Measurements from ENCODE around the gene EVA1A. TPM values are rescaled to one million over a fixed set of nuclear protein-coding genes. Genes with fewer than 3 reads are reported as not detected.

Gene EVA1A
- total RNA-seq, 1 donor from 2014 or later, result not detected

DNA sequence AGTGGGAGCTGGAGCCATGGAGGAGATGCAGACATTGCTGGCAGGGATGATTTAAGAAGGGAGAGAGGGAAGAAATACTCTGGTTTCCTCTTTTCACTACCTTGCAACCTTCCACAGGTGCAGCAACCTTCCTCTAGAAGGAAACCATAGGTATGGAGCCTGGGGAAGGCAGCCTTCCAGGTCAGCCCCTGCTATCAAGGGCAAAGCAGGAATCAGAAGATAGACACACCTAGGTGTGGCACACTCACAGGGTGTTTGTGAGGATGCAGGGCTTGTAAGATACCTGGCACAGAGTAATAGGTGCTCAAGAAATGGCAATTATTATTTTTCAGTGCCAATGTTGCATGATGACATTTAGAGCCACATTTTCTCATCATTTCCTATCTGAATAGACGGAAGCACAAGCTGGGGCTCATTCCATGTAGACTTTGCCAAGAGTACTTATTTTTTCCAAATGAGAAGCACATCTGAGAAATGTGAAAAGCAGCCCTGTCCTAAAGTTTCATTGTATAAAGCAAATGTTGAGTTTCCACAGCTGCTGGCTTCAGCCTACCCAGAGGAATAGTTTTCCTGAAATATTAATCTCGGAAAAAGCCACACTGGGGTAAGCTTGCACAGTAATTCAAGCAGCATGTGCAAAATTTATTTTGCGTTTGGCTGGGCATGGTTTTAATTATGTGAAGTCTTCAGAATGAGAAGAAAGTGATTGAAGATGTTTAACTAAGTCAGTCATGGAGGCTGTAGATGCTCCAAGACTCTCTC, 20.6 kb downstream of the EVA1A start:
- DNase-seq (ENCODE audit: low spot score), result no peak
- H3K4me1 Mint-ChIP-seq (ENCODE audit: low read depth), result no peaks in the 10 kb centered on the region
- H3K27me3 Mint-ChIP-seq (ENCODE audit: insufficient read depth), result peaks cover 4% of the 10 kb centered on the region
- no peaks in the 10 kb centered on the region for H3K9me3 Mint-ChIP-seq
- intact Hi-C loops (cut with micrococcal nuclease), result no loop called here
- no peak overlapping the region for H3K4me3 Mint-ChIP-seq
- H3K27ac Mint-ChIP-seq, result no peak overlapping the region
- H3K36me3 Mint-ChIP-seq (ENCODE audit: low read depth), result no peaks in the 10 kb centered on the region

DNA sequence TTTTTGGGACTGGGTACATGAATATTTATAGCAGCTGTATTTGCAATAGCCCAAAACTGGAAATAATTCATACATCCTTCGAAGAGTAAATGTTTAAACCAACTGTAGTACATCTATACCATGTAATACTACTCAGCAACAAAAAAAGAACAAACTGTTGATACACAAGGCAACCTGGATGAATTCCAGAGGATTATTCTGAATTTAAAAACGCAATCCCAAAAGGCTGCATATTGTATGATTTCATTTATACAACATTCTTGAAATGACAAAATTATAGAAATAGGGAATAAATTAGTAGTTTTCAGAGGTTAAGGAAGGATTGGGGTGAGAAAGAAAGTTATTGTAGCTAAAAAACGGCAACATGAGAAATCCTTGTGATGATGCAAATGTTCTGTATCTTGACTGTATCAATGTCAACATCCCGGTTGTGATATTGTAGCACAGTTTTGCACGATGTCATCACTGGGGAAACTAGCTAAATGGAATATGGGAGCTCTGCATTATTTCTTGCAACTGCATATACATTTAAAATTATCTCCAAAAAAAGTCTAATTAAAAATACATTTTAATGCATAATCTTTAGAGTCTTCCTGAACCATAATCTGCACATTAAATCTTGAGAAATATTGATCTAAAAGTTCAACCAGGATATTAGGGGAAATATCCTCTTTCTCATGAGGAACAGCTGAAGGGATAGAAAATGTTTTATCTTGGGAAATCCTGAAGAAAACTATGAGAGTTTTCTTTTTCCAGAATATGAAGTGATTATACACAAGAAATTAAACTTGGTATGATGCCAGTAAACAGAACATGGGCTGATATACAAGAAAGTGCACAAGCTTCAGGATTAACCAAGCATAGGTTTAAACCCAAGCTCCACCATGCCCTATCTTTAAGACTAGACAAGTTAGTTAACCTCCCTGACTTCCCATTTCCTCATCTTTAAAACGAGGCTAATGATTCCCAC, 21.9 kb downstream of the EVA1A start:
- Mint-ChIP-seq H3K9me3 (no peaks in the 10 kb centered on the region), H3K4me1 (ENCODE audit: low read depth) (no peaks in the 10 kb centered on the region), H3K36me3 (ENCODE audit: low read depth) (no peaks in the 10 kb centered on the region), H3K4me3 (no peak overlapping the region), H3K27ac (no peak overlapping the region), H3K27me3 (ENCODE audit: insufficient read depth) (peaks cover 5% of the 10 kb centered on the region)
- no peak for DNase-seq (ENCODE audit: low spot score)
- intact Hi-C loops (cut with micrococcal nuclease), result no loop called here

DNA sequence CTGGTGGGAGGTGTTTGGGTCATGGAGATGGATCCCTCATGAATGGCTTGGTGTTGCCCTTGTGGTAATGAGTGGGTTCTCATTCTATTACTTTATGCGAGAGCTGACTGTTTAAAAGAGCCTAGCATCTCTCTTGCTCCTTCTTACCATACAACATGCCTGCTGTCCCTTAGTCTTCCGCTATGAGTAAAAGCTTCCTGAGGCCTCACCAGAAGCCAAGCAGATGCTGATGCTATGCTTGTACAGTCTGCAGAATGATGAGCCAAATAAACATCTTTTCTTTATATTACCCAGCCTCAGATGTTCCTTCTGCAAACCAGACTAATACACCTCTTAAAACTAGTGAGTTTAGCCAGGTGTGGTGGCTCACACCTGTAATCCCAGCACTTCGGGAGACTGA, 23.1 kb downstream of the EVA1A start:
- Mint-ChIP-seq H3K4me3 (no peak overlapping the region), H3K9me3 (no peaks in the 10 kb centered on the region), H3K27me3 (ENCODE audit: insufficient read depth) (peaks cover 5% of the 10 kb centered on the region), H3K4me1 (ENCODE audit: low read depth) (no peaks in the 10 kb centered on the region), H3K36me3 (ENCODE audit: low read depth) (no peaks in the 10 kb centered on the region), H3K27ac (no peak overlapping the region)
- intact Hi-C loops (cut with micrococcal nuclease), result no loop called here
- DNase-seq (ENCODE audit: low spot score), result no peak

DNA sequence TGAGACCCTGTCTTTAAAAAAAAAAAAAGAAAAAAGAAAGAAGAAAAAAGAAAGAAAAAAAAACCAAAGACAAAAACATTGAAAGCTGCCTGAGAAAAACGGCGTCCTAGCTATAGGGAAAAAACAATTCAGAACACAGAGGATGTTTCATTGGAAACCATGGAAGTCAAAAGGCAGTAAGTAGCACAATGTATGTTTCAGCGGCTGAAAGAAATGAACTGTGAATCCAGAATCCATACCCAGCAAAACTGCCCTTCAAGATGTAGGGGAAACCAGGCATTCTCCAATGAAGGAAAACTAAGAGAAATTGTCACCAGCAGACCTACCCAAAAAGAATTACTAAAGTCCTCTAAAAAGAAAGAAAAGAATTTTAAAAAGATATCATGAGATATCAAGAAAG, 27.6 kb downstream of the EVA1A start:
- Mint-ChIP-seq H3K27me3 (ENCODE audit: insufficient read depth) (peaks cover 15% of the 10 kb centered on the region), H3K9me3 (no peaks in the 10 kb centered on the region), H3K4me3 (no peak overlapping the region), H3K4me1 (ENCODE audit: low read depth) (no peaks in the 10 kb centered on the region), H3K36me3 (ENCODE audit: low read depth) (no peaks in the 10 kb centered on the region), H3K27ac (no peak overlapping the region)
- DNase-seq (ENCODE audit: low spot score), result no peak
- intact Hi-C loops (cut with micrococcal nuclease), result no loop called here

DNA sequence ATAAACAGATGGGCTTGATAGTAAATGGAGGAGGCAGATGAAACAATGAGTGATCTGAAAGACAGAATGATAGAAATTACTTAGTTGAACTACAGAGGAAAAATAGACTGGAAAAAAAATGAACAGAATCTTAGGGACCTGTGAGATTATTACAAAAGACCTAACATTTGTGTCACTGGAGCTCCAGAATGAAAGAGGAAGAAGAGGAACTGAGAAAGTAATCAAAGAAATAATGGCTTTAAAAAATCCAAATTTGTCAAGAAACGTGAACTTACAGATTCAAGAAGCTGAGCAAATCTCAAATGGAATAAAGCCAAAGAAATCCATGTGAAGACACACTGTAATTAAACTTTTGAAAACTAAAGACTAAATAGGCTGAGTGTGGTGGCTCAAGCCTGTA, 28.3 kb downstream of the EVA1A start:
- H3K36me3 Mint-ChIP-seq (ENCODE audit: low read depth), result no peaks in the 10 kb centered on the region
- intact Hi-C loops (cut with micrococcal nuclease), result no loop called here

DNA sequence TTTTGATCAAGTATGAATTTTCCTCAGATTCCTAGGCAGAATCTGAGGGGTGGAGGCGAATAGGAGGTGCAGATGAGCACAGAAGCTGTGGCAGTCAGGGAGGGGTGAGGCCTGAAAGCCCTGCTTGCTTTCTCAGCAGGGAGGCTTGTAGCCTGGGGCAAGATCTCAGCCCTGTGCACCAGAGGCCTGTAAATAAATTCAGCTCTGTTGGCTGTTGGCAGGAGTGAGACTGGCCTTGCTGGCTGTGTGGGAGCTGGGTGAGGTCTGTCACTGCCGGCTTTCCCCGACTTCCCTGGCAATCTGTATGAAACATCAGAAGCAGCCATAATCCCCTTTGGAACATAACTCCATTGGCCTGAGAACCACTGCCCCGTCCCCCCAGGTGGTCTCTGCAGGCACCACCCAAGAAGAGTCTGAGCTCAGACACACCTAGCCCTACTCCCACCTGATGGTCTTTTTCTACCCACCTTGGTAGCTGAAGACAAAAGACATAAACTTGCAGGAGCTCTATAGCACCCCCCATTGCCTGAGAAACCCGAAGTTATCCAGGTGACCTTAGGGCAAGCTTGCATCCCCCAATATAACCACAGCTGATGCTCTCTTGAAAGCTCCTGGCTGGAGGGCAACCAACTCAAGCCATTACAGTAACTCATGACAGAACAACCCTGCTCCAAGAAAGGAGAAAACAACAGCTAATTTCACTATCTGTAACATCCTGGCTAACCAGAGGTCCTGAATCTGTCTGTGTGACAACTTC, 32.3 kb downstream of the EVA1A start:
- Mint-ChIP-seq H3K4me3 (no peak overlapping the region), H3K36me3 (ENCODE audit: low read depth) (no peaks in the 10 kb centered on the region), H3K4me1 (ENCODE audit: low read depth) (no peaks in the 10 kb centered on the region), H3K9me3 (no peaks in the 10 kb centered on the region), H3K27me3 (ENCODE audit: insufficient read depth) (peaks cover 10% of the 10 kb centered on the region), H3K27ac (no peak overlapping the region)
- intact Hi-C loops (cut with micrococcal nuclease), result no loop called here
- DNase-seq (ENCODE audit: low spot score), result no peak

More for the DNA sequence above, 28.3 kb downstream of the EVA1A start:
- Mint-ChIP-seq H3K27ac (no peak overlapping the region), H3K4me3 (no peak overlapping the region), H3K4me1 (ENCODE audit: low read depth) (no peaks in the 10 kb centered on the region), H3K27me3 (ENCODE audit: insufficient read depth) (peaks cover 15% of the 10 kb centered on the region), H3K9me3 (no peaks in the 10 kb centered on the region)
- DNase-seq (ENCODE audit: low spot score), result no peak

DNA sequence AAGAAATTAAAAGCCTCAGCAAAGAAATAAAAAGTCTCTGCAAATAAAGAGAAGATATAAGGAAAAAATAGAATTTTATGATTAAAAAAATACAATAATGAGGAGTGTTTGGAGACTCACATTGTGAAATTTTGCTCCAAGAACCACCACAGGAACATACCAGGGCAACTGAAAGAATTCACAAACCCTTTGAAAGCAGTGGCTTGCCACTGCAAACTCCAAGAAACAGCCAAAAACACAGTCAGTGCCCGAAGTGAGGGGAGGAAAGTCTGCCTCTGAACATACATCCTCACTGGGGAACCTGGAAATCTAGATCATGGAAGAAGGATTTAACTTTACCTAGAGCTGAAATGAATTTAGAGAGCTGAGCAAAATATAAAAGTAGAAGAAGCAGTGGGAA, 33.1 kb downstream of the EVA1A start:
- Mint-ChIP-seq H3K4me1 (ENCODE audit: low read depth) (no peaks in the 10 kb centered on the region), H3K9me3 (no peaks in the 10 kb centered on the region), H3K4me3 (no peak overlapping the region), H3K27me3 (ENCODE audit: insufficient read depth) (peaks cover 10% of the 10 kb centered on the region), H3K27ac (no peak overlapping the region), H3K36me3 (ENCODE audit: low read depth) (no peaks in the 10 kb centered on the region)
- intact Hi-C loops (cut with micrococcal nuclease), result no loop called here
- DNase-seq (ENCODE audit: low spot score), result no peak

DNA sequence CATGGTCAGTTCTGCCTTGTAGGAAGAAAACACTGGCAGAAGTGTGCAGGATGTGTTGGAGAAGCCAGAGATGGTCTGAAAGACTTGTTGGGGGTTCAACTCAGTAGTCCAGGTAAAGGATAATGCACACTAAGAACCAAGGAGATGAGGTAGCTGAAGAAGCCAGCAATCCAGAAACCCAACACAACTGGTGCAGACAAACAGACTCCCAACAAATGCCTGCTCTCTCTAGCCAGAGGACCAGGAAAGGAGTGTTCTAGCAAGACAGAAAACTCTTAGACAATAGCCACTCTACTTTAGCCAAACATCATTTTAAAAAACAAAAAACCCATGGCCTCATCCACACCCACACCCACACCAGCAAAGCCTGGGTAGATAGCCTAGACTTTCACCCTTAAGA, 33.9 kb downstream of the EVA1A start:
- Mint-ChIP-seq H3K27me3 (ENCODE audit: insufficient read depth) (peaks cover 7% of the 10 kb centered on the region), H3K4me3 (no peak overlapping the region), H3K27ac (no peak overlapping the region), H3K4me1 (ENCODE audit: low read depth) (no peaks in the 10 kb centered on the region), H3K9me3 (no peaks in the 10 kb centered on the region), H3K36me3 (ENCODE audit: low read depth) (no peaks in the 10 kb centered on the region)
- intact Hi-C loops (cut with micrococcal nuclease), result no loop called here
- no peak for DNase-seq (ENCODE audit: low spot score)

DNA sequence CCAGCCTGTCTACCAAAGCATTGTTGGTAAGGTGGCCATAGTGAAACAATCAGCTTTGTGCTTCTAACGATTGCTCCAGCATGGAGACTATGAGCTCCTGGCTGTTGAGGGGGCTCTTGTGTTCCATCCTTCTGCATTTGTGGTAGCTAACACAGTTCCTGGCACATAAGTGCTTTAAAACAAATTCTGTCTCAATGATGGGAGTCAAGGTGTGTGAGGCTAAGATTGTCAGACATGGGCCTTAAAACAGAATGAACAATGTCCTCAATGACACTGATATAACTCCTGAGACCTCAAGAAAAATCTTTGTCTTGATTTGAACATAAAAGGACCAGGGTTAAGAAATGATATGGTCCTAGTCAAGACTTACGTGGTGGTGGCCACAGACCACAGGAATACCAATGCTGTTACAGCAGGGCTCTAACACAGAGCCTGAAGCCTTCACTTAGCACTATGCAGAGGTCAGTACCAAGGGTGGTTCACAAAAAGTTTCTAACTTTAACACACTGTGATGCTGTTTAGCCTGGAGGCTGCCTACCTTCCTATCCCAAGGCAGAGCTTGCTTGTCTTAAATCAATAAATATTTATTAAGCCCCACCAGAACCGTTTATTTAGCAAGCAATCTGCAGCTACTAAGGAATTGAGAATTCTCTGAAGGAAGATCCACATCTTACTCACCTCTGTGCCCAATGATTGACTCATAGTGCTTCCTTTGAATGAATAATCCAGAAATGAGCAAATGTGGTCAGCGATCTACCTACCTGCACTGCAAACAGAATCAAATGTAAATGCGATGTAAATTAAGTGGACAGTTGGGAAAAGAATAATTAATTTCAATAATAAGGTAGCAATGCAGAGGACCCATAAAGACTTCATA, 35.1 kb downstream of the EVA1A start:
- DNase-seq (ENCODE audit: low spot score), result no peak
- no peaks in the 10 kb centered on the region for H3K9me3 Mint-ChIP-seq
- H3K4me1 Mint-ChIP-seq (ENCODE audit: low read depth), result no peaks in the 10 kb centered on the region
- H3K36me3 Mint-ChIP-seq (ENCODE audit: low read depth), result no peaks in the 10 kb centered on the region
- peaks cover 5% of the 10 kb centered on the region for H3K27me3 Mint-ChIP-seq (ENCODE audit: insufficient read depth)
- no peak overlapping the region for H3K4me3 Mint-ChIP-seq
- intact Hi-C loops (cut with micrococcal nuclease), result no loop called here
- H3K27ac Mint-ChIP-seq, result no peak overlapping the region

DNA sequence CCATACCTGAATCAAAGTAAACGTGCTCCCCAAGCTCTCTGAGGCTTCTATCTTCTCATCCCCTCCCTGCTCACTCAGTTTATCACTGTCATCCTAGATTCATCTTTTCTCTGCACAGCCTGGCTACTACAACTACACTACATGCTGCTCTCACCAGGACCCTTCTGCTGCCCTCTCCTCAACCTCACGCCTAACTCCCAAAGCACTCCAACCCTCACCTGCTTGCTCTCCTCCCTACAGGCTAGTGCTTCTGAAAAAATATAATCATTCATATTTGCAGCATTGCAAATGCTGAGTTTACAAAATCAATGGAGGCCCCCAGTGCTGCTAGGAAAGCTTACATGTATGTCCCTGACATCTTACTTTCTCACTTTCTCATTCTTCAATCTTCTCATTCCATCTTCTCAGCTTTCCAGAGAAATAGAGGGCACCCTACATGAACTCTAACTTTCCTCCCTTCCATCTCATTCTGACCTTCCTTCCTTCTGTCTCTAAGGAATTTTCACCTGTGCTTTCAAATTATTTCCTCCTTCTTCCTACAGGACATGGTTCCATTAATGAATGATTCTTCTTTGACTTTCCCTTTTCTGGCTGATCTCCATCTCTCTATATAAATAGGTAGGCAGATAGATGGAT, 36.3 kb downstream of the EVA1A start:
- DNase-seq (ENCODE audit: low spot score), result no peak
- no peaks in the 10 kb centered on the region for H3K4me1 Mint-ChIP-seq (ENCODE audit: low read depth)
- peaks cover 5% of the 10 kb centered on the region for H3K27me3 Mint-ChIP-seq (ENCODE audit: insufficient read depth)
- intact Hi-C loops (cut with micrococcal nuclease), result no loop called here
- H3K27ac Mint-ChIP-seq, result no peak overlapping the region
- no peaks in the 10 kb centered on the region for H3K9me3 Mint-ChIP-seq
- no peak overlapping the region for H3K4me3 Mint-ChIP-seq
- H3K36me3 Mint-ChIP-seq (ENCODE audit: low read depth), result no peaks in the 10 kb centered on the region

DNA sequence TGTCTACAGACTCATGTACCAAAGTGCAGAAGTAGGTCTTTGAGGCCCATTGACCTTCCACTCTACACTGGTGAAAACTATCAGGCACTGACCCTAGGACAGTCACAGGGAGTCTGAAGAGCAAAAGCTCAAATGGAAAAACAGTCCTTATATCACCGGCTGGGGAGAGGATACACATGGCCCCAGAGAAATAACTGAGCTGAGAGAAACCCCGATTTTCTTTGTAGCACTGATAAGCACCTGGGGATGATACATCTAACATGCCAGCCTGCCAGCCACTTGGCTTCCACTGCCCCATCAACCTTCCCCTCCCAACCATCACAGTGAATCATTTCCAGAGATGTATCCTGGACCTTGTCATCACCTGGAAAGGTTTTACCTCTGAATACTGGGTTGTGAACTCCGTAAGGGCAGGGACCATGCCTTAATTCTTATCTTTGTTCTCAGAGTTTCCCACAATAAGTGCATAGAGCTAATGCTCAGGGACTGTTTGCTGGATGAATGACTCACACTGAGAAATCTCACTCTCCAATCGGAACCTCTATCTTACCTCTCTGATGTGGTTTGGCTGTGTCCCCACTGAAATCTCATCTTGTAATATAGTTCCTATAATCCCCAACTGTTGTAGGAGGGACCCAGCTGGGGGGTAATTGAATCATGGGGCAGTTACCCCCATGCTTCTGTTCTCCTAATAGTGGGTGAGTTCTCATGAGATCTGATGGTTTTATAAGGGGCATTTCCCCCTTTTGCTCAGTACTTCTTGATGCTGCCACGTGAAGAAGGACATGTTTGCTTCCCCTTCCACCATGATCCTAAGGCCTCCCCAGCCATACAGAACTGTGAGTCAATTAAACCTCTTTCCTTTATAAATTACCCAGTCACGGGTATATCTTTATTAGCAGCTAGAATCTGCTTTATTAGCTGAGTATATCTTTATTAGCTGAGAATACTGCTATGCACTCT, 37.1 kb downstream of the EVA1A start:
- peaks cover 2% of the 10 kb centered on the region for H3K27me3 Mint-ChIP-seq (ENCODE audit: insufficient read depth)
- intact Hi-C loops (cut with micrococcal nuclease), result no loop called here
- no peaks in the 10 kb centered on the region for H3K4me1 Mint-ChIP-seq (ENCODE audit: low read depth)
- H3K27ac Mint-ChIP-seq, result no peak overlapping the region
- no peak for DNase-seq (ENCODE audit: low spot score)
- H3K36me3 Mint-ChIP-seq (ENCODE audit: low read depth), result no peaks in the 10 kb centered on the region
- H3K9me3 Mint-ChIP-seq, result no peaks in the 10 kb centered on the region
- H3K4me3 Mint-ChIP-seq, result no peak overlapping the region
